HUES64 (cell line): ENCODE measurements around the gene TRMT1.
A peak's percentile ranks its signal among the peaks of the same experiment; 100 is the strongest.

Experiments
- H3K27ac ChIP-seq: 2 replicates; pipeline ENCODE4 v1.7.0; 2013; ENCODE audit warnings: low read depth, low read length, inconsistent platforms
- H3K27me3 ChIP-seq: 2 replicates; pipeline ENCODE4 v1.6.1; 2013; ENCODE audit warnings: mild to moderate bottlenecking, low read length; ENCODE audit not compliant: insufficient read depth
- H3K36me3 ChIP-seq: 2 replicates; pipeline ENCODE4 v1.6.1; 2013; ENCODE audit warnings: mild to moderate bottlenecking, low read length; ENCODE audit not compliant: insufficient read depth
- H3K4me1 ChIP-seq: 2 replicates; pipeline ENCODE4 v1.6.1; 2013; ENCODE audit warnings: mild to moderate bottlenecking, low read length, moderate library complexity; ENCODE audit not compliant: insufficient read depth
- H3K4me3 ChIP-seq: 2 replicates; pipeline ENCODE4 v1.5.1; 2013; ENCODE audit warnings: mild to moderate bottlenecking, low read length, moderate library complexity
- H3K9ac ChIP-seq: 2 replicates; pipeline ENCODE4 v1.6.1; 2013; ENCODE audit warnings: mild to moderate bottlenecking, low read depth, low read length
- H3K9me3 ChIP-seq: 2 replicates; pipeline ENCODE4 v1.6.1; 2013; ENCODE audit warnings: low read depth, low read length; ENCODE audit not compliant: insufficient read depth
- WGBS: fragments of 150-250, 120-280 bp; methylation state at CpG from one replicate; pipeline ENCODE4 v1.1.7; 2013; ENCODE audit warnings: missing lambda C conversion rate; 5-methylcytosine and 5-hydroxymethylcytosine counted together

The TRMT1 gene

DNA sequence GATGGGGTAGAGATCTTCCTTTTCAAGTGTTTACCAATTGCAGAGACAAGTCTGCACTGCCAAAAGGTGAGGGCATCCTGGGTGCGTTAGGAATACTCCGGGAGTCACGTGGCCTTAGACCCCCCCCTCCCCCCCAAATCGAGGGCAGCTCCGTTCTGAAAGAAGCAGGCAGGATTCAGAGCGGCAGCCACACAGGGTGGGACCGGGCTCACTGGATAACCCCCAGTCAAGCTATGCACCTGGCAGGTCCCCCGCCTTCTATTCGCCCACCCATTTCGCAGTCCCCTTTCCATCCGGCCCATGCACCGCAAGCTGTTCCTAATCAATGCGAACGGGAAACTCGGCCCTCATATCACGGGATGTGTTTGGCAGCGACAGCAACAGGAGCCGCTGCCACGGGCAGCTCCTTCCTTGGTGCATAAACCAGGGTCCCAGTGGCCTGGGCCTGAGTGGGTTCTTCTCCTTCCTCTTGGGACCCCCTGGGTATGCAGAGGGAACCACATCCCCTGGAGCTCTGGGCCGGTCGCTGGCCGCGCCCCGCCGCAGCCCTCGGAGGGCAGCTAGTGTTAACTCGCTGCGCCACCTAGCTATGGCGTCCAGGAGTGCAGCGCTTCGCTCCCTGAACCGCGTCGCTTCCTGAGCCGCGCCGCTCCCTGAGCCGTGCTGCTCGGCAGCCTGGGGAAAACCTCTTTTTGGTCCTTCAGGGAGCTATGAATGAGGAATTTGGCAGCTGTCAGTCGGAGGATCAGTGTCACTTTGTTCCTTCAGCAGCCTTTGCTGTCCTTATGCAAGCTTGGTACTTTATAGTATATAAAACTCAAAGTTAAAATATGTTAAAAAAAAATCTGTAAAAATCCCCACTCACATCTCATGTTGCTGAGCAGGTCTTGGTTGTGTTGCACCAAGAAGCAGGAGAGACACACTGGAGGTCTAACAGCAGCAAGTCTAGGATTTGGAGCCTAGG lies 55.3 kb downstream of the TRMT1 start:
- Histone ChIP-seq H3K9me3 (no peaks in the 10 kb centered on the region), H3K27me3 (peaks cover 96% of the 10 kb centered on the region), H3K4me3 (peak overlapping the region; percentile 54), H3K4me1 (peaks cover 36% of the 10 kb centered on the region), H3K27ac (no peak overlapping the region), H3K36me3 (no peaks in the 10 kb centered on the region), H3K9ac (no peak overlapping the region)
- 2% methylated on average over 40 of the region's 40 CpGs for WGBS

DNA sequence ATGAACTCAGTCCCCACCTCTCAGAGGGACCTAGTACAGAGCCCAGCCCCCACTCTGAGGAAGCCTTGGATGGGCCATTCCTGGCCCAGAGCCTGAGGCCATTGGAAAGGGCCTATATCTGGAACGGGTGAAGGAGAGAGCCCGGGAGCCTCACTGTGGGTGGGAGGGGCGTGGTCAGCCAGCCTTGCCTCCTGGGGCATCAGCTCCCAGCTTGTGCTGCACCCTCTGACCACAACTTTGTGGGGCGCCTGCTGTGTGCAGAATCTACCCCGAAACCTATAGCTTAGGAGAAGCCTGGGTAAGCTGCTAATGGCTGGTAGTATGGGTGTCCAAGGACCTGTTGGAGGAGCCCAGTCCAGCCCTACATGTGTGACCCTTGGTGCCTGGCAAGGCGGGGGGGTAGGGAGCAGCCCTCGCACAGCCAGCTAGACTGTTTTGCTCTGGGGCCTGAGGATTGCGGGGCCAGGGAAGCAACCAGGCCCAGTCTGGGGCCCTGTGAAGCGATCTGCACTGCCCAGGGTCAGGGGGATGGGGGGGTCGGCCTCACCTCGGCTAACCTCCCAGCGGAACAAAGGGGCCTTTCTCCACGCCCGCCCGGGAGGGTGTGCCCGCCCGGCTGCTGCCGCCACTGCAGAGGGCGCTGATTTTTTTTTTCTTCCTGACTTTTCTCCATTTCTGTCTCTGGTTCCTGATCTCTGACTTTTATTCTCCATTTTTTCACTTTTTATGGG lies 56.1 kb downstream of the TRMT1 start:
- H3K27me3 ChIP-seq, result peaks cover 100% of the 10 kb centered on the region
- peaks cover 41% of the 10 kb centered on the region for H3K4me1 ChIP-seq
- H3K4me3 ChIP-seq, result peak overlapping the region; percentile 54
- H3K9me3 ChIP-seq, result no peaks in the 10 kb centered on the region
- H3K27ac ChIP-seq, result no peak overlapping the region
- WGBS, result 24% methylated on average over 19 of the region's 19 CpGs
- no peaks in the 10 kb centered on the region for H3K36me3 ChIP-seq
- no peak overlapping the region for H3K9ac ChIP-seq

DNA sequence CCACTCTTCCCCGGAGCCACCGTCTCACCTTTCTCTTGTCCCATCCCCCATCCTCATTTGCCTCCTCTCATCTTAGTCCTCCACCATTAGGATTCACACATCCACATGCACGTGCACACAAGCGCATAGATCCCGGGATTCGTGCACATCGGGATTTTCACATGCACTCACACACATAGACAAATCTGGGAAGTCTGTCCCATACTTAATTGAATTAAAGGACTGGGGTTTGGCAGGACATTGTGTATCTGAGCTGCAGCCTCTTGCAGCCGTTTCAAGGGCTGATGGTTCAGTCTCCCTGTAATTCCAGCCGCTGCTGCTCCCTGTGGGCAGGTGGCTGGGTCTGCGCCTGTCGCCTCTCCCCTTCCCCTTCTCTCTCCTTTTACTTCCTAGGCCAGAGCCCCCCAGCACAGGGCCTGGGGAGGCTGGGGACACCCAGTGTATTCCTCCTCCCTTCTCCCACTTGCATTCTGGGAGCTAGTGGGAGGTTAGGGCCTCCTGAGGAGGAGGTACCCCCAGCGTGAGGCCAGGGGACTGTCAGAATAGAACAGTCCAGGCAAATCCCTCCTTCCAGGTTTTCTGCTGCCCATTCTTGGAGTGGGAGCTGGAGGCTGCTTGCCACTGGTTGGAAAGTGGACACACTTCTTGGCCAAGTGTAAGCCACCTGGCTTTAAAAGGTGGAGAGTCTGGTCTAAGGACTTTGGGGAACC lies 57.4 kb downstream of the TRMT1 start:
- Histone ChIP-seq H3K9ac (no peak overlapping the region), H3K27ac (no peak overlapping the region), H3K4me3 (no peak overlapping the region), H3K27me3 (peaks cover 100% of the 10 kb centered on the region), H3K9me3 (no peaks in the 10 kb centered on the region), H3K36me3 (no peaks in the 10 kb centered on the region), H3K4me1 (peaks cover 50% of the 10 kb centered on the region)
- 57% methylated on average over 12 of the region's 12 CpGs for WGBS

DNA sequence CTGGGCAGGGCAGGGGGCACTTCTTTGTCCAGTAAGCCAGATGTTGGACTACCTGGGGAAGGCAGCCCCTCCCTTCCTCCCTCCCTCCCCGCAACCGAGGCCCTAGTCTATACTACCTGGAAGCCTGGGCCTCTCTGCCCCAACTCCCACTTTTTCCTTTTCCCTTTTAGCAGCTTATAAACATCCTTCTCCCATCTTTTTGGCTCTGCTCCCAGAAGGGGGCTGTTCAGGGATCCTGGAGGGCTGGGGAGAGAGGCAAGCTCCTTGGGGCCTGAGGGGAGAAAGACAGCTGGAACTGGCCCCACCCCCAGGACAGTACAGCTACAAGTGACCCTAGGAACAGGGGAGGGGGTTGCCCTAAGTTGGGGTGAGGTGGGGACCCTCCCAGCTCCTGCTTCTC lies 58.8 kb downstream of the TRMT1 start:
- Histone ChIP-seq H3K9me3 (no peaks in the 10 kb centered on the region), H3K27me3 (peaks cover 100% of the 10 kb centered on the region), H3K4me1 (peaks cover 58% of the 10 kb centered on the region), H3K27ac (no peak overlapping the region), H3K9ac (no peak overlapping the region), H3K4me3 (no peak overlapping the region), H3K36me3 (no peaks in the 10 kb centered on the region)
- 52% methylated on average over 2 of the region's 2 CpGs for WGBS

DNA sequence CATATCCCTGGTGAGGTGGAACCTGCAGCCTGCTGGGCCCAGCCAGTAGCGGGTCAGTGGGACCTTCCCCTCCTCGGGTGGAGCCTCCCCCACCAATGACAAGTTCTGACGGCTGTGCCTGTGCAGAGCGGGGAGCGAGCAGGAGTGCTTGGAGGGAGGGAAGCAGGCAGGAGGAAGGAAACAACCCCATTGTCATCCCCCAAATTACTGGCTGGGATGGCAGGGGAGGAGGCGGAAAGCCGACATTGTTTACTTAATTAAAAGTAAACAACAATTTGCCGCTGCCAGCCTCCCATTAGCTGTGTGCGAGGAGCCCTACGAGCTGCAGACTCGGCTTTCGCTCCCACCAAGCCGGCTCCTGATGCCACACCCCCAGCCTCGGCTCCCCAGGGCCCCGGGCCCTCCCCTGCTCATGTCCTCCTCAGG lies 59.4 kb downstream of the TRMT1 start:
- Histone ChIP-seq H3K9ac (no peak overlapping the region), H3K4me1 (peaks cover 60% of the 10 kb centered on the region), H3K36me3 (no peaks in the 10 kb centered on the region), H3K9me3 (no peaks in the 10 kb centered on the region), H3K4me3 (no peak overlapping the region), H3K27ac (no peak overlapping the region), H3K27me3 (peaks cover 100% of the 10 kb centered on the region)
- 9% methylated on average over 10 of the region's 15 CpGs for WGBS

DNA sequence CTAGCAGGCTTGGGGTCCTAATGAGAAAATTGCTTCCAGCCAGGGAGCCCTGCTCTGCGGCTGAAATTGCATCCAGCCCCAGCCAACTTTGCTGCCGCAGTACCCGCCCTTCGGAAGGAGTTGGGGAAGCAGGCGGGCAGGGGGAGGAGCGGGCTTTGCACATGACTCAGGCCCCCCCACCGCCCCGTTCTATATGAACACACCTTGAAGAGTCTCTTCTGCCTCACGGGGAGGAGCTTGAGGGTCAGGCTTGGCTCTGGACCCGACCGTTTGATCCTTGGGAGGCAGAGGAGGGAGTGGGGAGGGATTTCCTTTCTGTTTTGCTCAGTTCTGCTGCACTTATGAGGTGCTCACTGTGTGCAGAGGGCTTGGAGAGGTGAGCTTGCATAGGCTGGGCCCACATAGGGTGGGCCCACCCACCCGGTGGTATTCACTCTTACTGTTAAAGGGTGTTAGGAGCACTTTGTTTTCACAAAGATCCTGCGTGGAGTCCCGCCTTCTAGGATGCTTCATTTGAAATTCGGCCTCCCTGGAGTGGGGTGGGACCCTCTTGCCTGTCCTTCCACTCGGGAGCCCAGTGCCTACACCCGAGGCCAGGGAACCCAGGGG lies 60.4 kb downstream of the TRMT1 start:
- H3K4me3 ChIP-seq, result peak overlapping the region; percentile 34
- H3K4me1 ChIP-seq, result peaks cover 66% of the 10 kb centered on the region
- no peaks in the 10 kb centered on the region for H3K9me3 ChIP-seq
- H3K36me3 ChIP-seq, result no peaks in the 10 kb centered on the region
- H3K27me3 ChIP-seq, result peaks cover 99% of the 10 kb centered on the region
- 11% methylated on average over 15 of the region's 17 CpGs for WGBS
- no peak overlapping the region for H3K27ac ChIP-seq
- no peak overlapping the region for H3K9ac ChIP-seq

DNA sequence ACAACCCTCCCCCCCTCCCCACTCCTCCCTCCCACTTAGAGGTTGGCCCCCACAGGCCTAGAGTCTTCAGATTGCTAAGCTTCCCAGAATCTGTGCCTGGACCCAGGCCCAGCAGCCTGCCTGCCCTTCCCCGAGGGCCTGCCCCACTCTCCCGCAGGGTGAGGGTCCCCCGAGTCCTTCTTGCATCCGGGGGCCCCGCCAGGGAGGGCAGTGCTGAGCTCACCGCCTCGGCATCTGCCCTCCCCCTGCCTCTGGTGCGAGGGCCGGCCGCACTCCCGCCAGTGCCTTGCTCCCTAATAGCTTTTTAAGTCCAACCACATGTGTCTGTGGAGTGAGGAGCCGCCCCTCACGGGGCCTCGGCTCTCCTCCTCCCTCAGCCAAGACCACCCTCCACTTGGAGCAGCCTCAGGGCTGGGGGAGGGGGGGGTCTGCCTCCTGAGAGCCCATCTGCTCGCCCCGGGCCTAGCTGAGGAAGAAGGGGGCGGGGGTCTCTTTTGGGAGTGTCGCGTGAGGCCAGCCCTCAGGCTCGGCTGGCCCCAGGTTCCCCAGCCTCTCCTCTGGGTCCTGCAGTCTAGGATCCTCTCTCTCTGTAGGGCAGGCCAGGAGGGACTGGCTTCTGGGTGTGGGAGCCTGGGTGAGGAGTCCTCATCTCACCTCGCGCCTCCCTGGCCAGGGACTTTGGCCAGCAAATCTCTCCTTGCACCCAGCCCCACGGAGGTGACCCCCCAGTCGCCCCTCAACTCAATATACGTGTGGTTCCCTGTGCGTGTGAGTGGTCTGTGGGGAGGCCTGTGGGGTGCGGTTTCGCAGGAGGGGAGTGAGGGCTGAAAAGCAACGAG lies 61.1 kb downstream of the TRMT1 start:
- no peaks in the 10 kb centered on the region for H3K36me3 ChIP-seq
- peaks cover 99% of the 10 kb centered on the region for H3K27me3 ChIP-seq
- no peak overlapping the region for H3K27ac ChIP-seq
- H3K9ac ChIP-seq, result no peak overlapping the region
- no peaks in the 10 kb centered on the region for H3K9me3 ChIP-seq
- peaks cover 60% of the 10 kb centered on the region for H3K4me1 ChIP-seq
- WGBS, result 3% methylated on average over 28 of the region's 29 CpGs
- peak overlapping the region; percentile 34 for H3K4me3 ChIP-seq
